LoVo (cell line): Measurements from ENCODE around the gene S100A16.
A peak's percentile ranks its signal among the peaks of the same experiment; 100 is the strongest.

Source experiments
- DNase-seq: peaks from one replicate; pipeline ENCODE4 v3.0.0-alpha.2; 2016; ENCODE audit warnings: low spot score

Gene S100A16

GRCh38 chr1:153636312-153636711 is 23.4 kb upstream of the S100A16 start:
- no peak for DNase-seq

- no peak for DNase-seq
These were observed 22.9 kb upstream of the S100A16 start for GRCh38 chr1:153635872-153636271.

GRCh38 chr1:153633754-153634665 is 21.1 kb upstream of the S100A16 start, which contains the start of gene CHTOP:
Gene CHTOP, plus strand, starts transcription at chr1:153634066. Its CDS starts 2,523 bp downstream, at chr1:153636589.
- peak; percentile 99 for DNase-seq

DNA sequence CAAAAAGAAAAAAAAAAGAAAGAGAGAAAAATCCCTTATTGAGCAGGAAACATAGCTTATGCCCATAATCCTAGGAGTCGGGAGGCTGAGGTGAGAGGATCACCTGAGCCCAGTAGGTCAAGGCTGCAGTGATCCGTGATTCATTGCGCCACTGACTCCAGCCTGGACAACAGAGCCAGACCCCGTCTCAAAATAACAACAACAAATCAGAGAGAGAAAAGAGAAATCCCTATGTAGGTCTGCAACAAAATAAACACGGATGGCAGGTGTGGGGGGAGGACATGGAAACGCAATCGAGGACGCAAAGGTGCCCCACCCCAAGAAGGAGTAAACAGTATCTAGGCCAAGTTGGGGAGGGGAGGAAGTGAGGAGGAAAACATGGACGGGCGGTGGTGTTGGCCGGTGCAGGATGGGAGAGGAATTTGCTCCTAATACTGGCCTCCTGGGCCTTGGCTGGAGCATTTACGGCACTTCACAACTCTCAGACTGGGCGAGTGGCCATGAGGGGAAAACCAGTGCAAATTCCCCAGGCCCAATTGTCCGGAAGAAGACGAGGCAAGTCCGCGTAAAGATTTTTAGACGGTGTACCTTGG is 20.3 kb upstream of the S100A16 start:
- DNase-seq: peak; percentile 41

- DNase-seq: no peak
These were observed 18.4 kb upstream of the S100A16 start for GRCh38 chr1:153631047-153632022.

GRCh38 chr1:153630384-153630783 is 17.4 kb upstream of the S100A16 start:
- DNase-seq: no peak

DNA sequence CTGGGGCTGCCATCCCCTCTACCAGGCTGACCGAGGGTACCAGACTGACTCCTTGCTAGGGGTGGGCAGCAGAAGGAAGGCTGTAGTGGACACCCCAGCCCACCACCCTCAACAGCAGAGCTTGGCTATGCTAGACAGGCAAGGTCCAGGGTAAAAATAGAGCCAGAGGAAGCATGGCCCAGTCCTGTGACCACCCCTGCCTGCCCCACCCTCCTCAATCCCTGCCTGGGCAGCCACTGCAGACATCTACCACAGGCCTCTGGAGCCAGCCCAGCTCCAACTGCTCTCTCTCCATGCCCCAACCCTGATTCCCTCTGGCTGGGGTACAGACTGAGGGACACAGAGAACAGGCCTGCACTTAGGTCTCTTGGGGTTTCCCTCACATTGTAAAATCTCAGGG is 17.0 kb upstream of the S100A16 start:
- no peak for DNase-seq

DNA sequence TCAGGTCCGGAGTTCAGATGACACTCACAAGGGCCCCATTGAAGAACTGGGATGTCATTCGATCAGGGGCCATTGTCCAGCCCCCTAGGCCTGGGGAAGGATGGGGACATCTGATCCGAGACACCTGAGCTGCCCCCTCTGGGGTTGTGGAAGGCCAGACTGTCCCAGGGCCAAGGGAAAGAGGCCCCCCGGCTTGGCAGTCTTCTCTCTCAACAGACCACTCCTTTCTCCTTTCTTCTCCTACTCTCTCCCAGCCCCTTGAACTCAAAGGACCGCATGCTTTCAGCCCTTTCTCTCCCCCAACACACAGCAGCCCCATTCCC is 16.4 kb upstream of the S100A16 start:
- DNase-seq: no peak

DNA sequence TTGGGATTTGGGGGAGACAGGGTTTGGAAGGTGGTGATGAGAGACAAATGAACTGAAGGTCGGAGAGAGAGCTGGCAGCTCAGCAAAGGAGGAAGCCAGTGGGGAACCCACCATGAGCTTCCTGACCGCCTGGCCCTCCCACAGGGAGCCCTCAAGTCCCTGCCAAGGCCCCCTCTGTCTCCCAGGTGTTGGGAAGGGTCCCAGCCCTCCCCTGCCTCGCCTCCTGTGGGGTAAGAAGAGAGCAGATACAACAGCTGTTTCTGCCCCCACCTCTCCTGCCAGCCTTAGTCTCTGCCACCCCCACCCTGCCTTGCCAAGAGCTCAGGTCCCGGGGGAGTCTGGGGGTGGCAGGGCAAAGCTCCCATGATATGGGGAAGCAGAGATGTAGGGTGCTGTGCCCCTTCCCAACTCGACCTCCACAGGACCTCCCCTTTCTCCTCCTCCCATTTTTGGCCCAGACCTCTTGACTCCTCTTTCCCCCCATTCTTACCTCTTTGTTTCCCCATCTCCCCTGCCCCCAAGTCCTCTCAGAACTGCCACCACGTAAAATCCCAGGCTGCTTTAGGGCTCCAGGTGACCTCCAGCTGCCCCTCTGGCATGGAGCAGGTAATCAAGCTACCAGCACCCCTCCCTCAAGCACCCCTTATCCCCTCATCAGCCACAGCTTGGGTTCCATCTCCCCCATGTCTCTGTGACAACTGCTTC is 15.9 kb upstream of the S100A16 start:
- no peak for DNase-seq

- DNase-seq: no peak
These were observed 15.0 kb upstream of the S100A16 start, which contains the start of gene S100A1 for GRCh38 chr1:153627715-153628626. Gene S100A1, plus strand, starts transcription at chr1:153628434. Its CDS starts 2,088 bp downstream, at chr1:153630522.

- peak; percentile 76 for DNase-seq
These were observed 14.2 kb upstream of the S100A16 start, which contains the start of gene S100A13 for GRCh38 chr1:153626904-153627714. Gene S100A13, minus strand, starts transcription at chr1:153627505. Its CDS starts 1,033 bp downstream, at chr1:153626472.

DNA sequence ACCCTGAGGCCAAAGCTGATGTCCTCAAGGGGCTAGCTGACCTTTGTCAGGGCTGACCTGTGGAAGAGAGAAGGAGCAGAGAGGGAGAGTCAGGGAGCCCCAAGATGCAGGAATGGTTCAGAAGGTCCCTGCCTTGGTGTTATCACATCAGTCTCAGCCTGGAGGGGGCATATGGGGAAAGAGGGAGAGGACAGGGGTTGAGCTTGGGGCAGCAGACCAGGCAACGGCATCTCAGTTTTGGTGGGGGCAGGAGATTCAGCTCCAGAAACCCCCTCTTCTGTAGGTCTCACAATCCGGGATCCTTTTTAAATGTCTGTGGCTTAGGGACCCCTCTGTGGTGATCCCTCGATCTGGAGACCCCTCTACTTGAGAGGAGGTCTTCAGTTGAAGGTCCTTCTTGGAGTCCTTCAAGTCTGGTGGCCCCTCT is 13.6 kb upstream of the S100A16 start:
- DNase-seq: no peak

DNA sequence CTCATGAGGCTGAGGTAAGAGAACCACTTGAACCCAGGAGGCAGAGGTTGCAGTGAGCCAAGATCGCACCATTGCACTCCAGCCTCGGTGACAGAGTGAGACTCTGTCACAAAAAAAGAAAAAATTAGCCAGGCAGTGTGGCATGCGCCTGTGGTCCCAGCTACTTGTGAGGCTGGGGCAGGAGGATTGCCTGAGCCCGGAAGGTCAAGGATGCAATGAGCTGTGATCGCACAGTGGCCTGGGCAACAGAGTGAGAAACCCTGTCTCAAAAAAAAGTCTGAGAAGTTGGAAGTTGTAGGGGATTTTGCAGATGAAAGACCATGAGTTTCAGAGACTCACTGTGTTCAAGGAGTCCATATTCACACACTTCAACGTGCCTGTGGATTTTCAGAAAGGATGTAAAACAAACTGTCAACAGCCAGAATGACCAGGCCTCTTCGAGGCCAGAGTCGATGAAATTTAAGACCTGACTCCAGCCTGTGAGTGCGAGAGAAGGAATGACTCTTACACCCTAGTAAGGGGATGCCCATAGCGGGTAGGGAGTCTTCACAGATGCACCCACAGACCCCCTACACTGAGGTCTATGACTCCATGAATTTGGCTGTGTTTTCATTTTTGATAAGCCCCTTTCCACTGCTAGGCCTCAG is 12.2 kb upstream of the S100A16 start:
- DNase-seq: no peak

- no peak for DNase-seq
These were observed 10.2 kb upstream of the S100A16 start for GRCh38 chr1:153623101-153623500.

GRCh38 chr1:153619171-153619570 is 6.2 kb upstream of the S100A16 start:
- no peak for DNase-seq

DNA sequence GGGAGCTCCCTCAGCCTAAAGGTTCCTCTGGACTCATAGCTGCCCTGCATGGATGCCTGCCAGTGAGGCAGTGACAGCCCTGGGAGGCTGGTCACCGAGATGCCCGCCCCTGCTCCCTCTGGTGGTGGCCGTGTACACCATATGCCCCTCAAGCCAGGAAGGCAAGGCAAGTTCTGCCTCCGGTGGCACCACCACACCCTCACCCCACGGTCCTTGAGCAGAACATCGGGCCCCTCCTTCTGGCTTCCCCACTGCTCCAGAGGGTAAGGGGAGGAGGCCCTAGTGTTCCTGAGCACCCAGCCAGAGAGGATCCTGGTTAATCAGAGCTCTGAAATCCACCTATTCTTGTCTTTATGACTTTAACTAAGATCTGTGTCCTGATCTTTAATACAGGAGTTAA is 4.7 kb upstream of the S100A16 start:
- peak; percentile 78 for DNase-seq

DNA sequence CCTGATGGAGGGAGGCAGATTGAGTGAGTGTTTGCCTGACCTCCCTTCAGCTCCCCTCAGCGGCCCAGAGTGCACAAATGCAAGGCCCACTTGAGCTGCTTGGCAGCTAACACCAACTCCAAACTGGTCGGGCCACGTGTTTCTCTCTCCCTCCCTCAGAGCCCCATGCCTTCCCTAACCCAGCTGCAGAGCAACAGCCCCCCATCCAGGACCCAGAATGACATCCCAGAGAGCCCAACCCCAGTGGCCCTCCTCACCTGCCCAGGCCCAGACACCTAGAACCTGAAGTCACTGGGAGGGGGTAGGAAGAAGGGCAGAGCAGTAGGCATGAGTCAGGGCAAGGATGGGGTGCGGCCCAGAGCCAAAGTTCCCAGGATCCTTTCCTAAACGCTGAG is 4.0 kb upstream of the S100A16 start:
- peak; percentile 47 for DNase-seq

GRCh38 chr1:153616144-153616916 is 3.4 kb upstream of the S100A16 start, which contains the start of gene S100A14:
Gene S100A14, minus strand, starts transcription at chr1:153616325. Its CDS starts 467 bp downstream, at chr1:153615858.
- DNase-seq: peak; percentile 92
